ENCODE results near the gene SMYD5.
"Not testable (repeated sequence)": the region's sequence is repeated elsewhere in the genome, so short reads cannot be mapped to it uniquely, and the experiment has no call there.

SMYD5 gene

DNA sequence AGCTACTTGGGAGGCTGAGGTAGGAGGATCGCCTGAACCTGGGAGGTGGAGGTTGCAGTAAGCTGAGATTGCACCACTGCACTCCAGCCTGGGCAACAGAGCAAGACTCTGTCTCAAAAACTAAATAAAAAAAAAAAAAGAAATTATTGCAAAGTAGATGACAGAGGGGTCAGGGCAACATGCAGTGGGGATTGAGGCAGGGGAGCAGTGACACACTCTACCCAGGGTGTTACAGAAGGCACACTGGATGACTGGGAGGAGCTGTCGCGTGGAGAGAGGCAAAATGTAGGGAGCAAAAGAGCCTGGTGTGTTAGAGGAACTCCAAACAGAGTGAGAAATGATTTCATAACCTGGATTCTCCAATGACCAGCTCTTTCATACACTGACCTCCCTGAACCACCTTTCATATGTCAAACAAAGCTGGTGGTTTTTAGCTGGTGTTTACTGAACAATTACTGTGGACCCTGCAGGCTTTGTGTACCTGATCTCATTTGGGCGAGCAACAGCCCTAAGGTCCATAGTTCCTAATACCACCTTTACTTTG lies 48.1 kb downstream of the SMYD5 start:
- no peak for DNase-seq

DNA sequence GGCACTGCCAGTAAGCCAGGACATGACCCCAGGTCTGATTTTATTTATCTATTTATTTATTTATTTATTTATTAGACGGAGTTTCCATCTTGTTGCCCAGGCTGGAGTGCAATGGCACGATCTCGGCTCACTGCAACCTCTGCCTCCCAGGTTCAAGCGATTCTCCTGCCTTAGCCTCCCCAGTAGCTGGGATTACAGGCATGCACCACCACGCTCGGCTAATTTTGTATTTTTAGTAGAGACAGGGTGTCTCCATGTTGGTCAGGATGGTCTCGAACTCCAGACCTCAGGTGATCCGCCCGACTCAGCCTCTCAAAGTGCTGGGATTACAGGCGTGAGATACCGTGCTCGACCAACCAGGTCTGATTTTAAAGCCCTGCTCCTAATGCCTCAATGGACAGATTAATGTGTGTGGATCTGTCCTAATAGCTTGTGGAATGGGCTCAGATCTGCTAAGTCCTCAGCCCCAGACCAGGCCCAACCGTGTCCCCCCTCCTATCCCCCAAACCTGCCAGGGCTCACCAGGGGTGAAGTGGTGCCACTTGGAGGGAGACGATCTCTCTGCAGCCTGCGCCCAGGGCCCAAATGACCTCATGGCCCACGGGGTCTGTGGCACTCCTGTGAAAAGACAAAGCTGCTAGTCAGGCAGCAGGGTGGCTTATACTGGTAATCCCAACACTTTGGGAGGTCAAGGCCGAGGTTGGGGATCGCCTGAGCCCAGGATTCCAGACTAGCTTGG lies 48.8 kb downstream of the SMYD5 start:
- DNase-seq, result not testable (repeated sequence)

DNA sequence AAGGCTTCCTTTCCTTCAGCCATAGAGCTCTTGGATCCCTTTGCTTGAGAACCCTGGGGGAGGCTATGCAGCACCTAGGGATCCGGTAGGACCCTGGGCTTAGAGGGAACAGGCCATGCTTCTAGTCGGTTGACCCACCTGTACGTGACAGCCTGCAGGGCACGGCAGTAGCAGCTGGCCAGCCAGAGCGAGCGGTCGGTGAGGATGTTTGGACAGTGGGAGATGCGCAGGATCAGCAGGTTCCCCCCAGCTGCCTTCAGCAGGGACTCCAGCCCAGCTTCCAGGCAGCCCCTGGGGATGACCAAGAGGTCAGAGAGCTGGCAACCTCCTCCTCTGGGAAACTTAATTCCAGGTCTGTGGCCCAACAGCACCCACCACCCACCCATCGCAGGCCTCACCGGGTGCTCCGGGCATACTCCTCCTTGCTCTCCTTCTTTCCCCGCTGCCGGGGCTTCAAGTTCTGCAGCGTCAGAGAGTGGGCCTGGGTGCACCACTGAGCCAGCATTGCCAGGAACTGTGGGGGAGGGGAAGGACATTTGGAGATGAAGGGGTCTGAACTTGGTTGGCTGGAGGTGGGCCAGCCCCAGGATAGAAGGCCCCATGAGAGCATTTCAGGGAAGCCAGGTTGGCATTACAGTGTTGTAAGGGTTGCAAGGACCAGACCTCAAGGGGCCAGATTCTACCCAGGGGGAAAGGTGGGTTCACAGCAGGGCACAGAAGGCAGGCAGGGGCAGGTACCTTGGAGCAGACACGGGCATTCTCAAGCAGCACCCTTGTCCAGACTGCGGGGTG lies 49.7 kb downstream of the SMYD5 start:
- no peak for DNase-seq

DNA sequence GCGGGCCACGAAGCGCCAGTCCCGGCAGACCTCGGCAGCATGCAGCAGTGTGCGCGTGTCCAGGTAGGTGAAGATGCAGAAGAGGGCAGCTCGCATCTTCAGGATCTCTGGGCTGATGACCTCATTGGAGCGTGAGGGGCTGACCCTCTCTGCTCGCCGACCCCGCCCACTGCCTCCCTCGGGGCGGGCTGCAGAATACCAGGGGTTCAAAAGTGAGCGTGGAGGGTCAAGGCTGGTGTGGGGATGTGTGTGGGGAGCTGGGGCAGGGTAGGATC lies 50.2 kb downstream of the SMYD5 start:
- no peak for DNase-seq

DNA sequence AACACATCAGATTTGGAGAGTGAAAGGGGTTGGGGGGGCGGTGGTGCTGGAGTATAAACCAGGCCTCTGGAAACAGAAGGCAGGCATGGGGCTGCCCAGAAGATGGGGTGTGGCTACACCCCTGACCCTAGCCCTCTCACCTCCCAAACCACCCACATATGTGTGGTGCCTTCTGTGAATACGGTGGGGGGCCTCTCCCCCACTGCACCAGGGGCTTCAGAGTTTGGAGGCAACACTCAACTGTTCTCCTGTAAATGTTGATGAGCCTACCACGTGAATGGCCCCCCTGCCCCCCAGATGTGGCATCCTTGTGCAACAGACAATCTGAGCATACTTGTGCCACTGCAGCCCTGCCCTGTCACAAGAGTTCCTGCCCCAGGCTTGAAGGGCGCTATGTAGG lies 50.7 kb downstream of the SMYD5 start:
- no peak for DNase-seq

DNA sequence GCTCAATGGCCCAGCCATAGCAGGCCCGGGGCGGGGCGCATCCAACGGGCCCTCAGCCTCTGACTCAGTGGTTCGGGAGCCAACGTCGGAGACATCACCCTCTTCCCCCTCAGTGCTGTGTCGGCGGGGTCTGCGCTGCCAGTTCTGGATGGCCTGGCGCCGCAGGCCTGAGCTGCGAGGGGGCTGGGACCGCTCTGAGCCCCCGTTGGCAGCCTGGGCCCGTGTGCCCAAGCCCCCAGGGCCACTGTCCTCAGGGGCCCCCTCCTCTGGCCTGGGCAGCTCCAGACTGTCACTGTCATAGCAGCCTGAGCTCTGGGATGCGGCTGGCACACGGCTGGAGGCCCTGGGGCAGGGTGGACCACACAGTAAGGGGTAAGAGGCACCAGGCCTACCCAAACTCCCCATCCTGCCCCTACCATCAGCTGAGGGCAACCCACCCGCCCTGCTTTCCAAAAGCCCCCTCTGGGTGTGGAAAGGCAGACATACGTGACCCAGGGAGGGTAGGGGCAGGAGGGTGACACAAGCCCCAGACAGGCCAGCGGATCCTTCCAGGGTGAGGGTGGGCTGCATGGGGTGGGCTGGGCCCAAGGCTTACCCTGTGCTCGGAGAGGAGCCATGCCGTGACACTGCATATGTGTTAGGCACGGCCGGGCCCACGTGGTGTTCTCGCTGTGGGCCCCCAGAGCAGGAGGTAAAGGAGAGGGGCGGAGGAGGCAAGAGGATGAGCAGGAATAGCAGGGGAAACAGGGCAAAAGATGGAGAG lies 51.4 kb downstream of the SMYD5 start:
- no peak for DNase-seq

GRCh38 chr2:73266061-73266901 lies 52.2 kb downstream of the SMYD5 start:
- no peak for DNase-seq

DNA sequence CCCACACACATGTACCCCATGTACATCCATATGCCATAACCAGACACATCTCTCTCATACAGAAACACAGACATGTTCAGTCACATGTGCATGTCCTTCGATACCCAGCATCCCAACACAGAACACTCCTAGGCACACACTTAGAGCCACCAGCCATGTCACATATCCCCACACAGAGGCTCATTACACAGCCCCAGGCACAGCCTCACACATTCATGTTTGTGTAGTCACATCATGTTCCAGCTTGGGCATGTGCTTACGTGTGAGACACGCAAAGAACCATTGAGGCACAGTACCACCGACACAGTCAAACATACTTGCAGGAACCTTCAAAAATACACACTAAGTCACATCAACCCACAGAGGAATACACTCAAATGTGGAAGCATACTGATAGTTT lies 53.0 kb downstream of the SMYD5 start:
- no peak for DNase-seq

GRCh38 chr2:73268366-73268829 lies 54.4 kb downstream of the SMYD5 start:
- DNase-seq, result no peak

- no peak for DNase-seq
Measured at GRCh38 chr2:73268830-73269685, 55.0 kb downstream of the SMYD5 start.

DNA sequence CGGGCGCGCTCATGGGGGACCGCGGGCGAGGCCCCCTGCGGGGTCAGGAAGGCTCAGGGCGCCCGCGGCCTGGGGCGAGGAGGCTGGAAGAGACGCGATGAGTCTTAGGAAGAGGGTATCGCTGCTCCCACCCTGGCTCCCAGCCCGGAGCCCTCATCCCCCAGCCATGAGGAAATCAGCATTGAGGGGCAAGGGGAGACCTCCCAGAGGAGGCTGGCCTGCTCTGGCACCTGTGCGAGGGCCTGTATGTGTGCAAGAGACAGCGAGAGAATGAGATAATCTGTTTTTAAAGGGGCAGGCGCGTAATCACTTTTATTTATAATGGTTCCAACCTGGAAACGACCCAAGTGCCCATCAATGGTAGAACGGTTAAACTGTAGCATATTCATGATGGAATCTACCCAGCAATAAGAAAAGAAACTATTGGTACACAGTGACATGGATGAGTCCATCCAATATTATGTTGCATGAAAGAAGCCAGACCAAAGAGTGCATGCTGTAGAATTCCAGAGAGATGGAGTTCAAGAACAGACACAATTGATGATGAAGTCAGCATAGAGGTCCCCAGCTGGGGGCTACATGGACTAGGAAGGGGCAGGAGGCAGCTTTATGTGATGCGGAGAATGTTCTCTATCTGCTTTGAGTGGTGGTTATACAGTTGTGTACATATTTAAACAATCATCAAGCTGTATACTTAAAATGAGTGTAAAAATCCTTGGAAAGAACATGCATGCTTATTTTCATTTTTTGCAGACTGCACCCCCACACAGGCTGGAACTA lies 55.8 kb downstream of the SMYD5 start:
- no peak for DNase-seq

- DNase-seq, result no peak
Measured at GRCh38 chr2:73272270-73272669, 58.2 kb downstream of the SMYD5 start.

All from right forelimb (tissue), 1 donor.